SK-N-SH treated with all-trans-retinoic acid at 6 μM for 48 hours (cell line): Measurements from ENCODE around the gene PINK1.

Experiments used
- ATAC-seq: fragments of 200-7000 bp; cut with Tn5 transposase; 3 replicates; pipeline ENCODE4 v1.9.1; 2020; ENCODE audit warnings: mild to moderate bottlenecking, moderate library complexity
- ARNTL ChIP-seq: fragments of 450-650 bp; formaldehyde crosslinking; IDR thresholded peaks from 2 replicates; pipeline ENCODE4 v1.5.0; 2020; ENCODE audit warnings: low read depth, mild to moderate bottlenecking, moderate library complexity, borderline replicate concordance
- BACH2 ChIP-seq: fragments of 250-450 bp; sonication (Bioruptor Pico); IDR thresholded peaks from 2 replicates; pipeline ENCODE4 v1.9.0; 2021; ENCODE audit warnings: mild to moderate bottlenecking, borderline replicate concordance
- CSDC2 ChIP-seq: fragments of 250-450 bp; sonication (Bioruptor Pico); IDR thresholded peaks from 2 replicates; pipeline ENCODE4 v1.5.0; 2020; ENCODE audit warnings: mild to moderate bottlenecking, moderate library complexity
- CSRNP3 ChIP-seq: fragments of 250-450 bp; sonication (Bioruptor Pico); IDR thresholded peaks from 2 replicates; pipeline ENCODE4 v1.5.1; 2021; ENCODE audit warnings: mild to moderate bottlenecking, moderate library complexity
- ESRRG ChIP-seq: fragments of 250-450 bp; sonication (Bioruptor Pico); IDR thresholded peaks from 2 replicates; pipeline ENCODE4 v1.6.1; 2021; ENCODE audit warnings: mild to moderate bottlenecking
- GLIS3 ChIP-seq: fragments of 250-450 bp; sonication (Bioruptor Pico); IDR thresholded peaks from 2 replicates; pipeline ENCODE4 v1.5.0; 2020; ENCODE audit warnings: mild to moderate bottlenecking, moderate library complexity
- ISL1 ChIP-seq: fragments of 250-450 bp; sonication (Bioruptor Pico); IDR thresholded peaks from 2 replicates; pipeline ENCODE4 v2.1.2; 2022; ENCODE audit warnings: mild to moderate bottlenecking, moderate library complexity
- OSR1 ChIP-seq: fragments of 250-450 bp; sonication (Bioruptor Pico); IDR thresholded peaks from 2 replicates; pipeline ENCODE4 v1.8.0; 2022; ENCODE audit warnings: moderate library complexity, mild to moderate bottlenecking, inconsistent platforms
- PATZ1 ChIP-seq: fragments of 250-450 bp; sonication (Bioruptor Pico); IDR thresholded peaks from 2 replicates; pipeline ENCODE4 v1.8.0; 2020; ENCODE audit warnings: mild to moderate bottlenecking, moderate library complexity, borderline replicate concordance
- POU6F1 ChIP-seq: fragments of 250-450 bp; sonication (Bioruptor Pico); IDR thresholded peaks from 2 replicates; pipeline ENCODE4 v1.8.0; 2021; ENCODE audit warnings: low read depth, mild to moderate bottlenecking, moderate library complexity, borderline replicate concordance
- PPARA ChIP-seq: fragments of 250-450 bp; sonication (Bioruptor Pico); IDR thresholded peaks from 2 replicates; pipeline ENCODE4 v1.5.0; 2020; ENCODE audit warnings: mild to moderate bottlenecking, borderline replicate concordance
- RARB ChIP-seq: fragments of 250-450 bp; sonication (Bioruptor Pico); IDR thresholded peaks from 2 replicates; pipeline ENCODE4 v1.8.0; 2021; ENCODE audit warnings: mild to moderate bottlenecking, moderate library complexity
- SNAI2 ChIP-seq: fragments of 250-450 bp; sonication (Bioruptor Pico); IDR thresholded peaks from 2 replicates; pipeline ENCODE4 v1.5.0; 2020; ENCODE audit warnings: mild to moderate bottlenecking, moderate library complexity
- TCF4 ChIP-seq: fragments of 250-450 bp; sonication (Bioruptor Pico); IDR thresholded peaks from 2 replicates; pipeline ENCODE4 v1.8.0; 2021; ENCODE audit warnings: mild to moderate bottlenecking, moderate library complexity, borderline replicate concordance
- TOX ChIP-seq: fragments of 250-450 bp; sonication (Bioruptor Pico); IDR thresholded peaks from 2 replicates; pipeline ENCODE4 v1.8.0; 2021; ENCODE audit warnings: mild to moderate bottlenecking, moderate library complexity, borderline replicate concordance
- TSHZ2 ChIP-seq: fragments of 250-450 bp; sonication (Bioruptor Pico); IDR thresholded peaks from 2 replicates; pipeline ENCODE4 v1.5.0; 2020; ENCODE audit warnings: mild to moderate bottlenecking, moderate library complexity
- ZC3H10 ChIP-seq: fragments of 250-450 bp; sonication (Bioruptor Pico); IDR thresholded peaks from 2 replicates; pipeline ENCODE4 v1.5.1; 2021; ENCODE audit warnings: mild to moderate bottlenecking, moderate library complexity
- ZFP30 ChIP-seq: fragments of 450-650 bp; formaldehyde crosslinking; IDR thresholded peaks from 2 replicates; pipeline ENCODE4 v1.5.0; 2022; ENCODE audit warnings: mild to moderate bottlenecking, moderate library complexity
- ZNF565 ChIP-seq: fragments of 450-650 bp; formaldehyde crosslinking; conservative IDR thresholded peaks from 2 replicates; pipeline ENCODE4 v1.5.0; 2020; ENCODE audit warnings: low read depth, mild to moderate bottlenecking, moderate library complexity
- ZNF70 ChIP-seq: fragments of 450-650 bp; formaldehyde crosslinking; IDR thresholded peaks from 2 replicates; pipeline ENCODE4 v1.5.0; 2020; ENCODE audit warnings: mild to moderate bottlenecking, moderate library complexity
- ZNF8 ChIP-seq: fragments of 450-650 bp; formaldehyde crosslinking; IDR thresholded peaks from 2 replicates; pipeline ENCODE4 v1.5.0; 2020; ENCODE audit warnings: mild to moderate bottlenecking, moderate library complexity

Gene PINK1

GRCh38 chr1:20680269-20680668, 47.0 kb downstream of the PINK1 start:
- no peak for ATAC-seq

GRCh38 chr1:20681999-20682398, 48.7 kb downstream of the PINK1 start:
- no peak for ATAC-seq
- no peak for TF ChIP-seq ZNF70 (CRISPR knock-in tag)
- TF ChIP-seq CSRNP3 (CRISPR knock-in tag) = no peak
- TF ChIP-seq TCF4 (CRISPR knock-in tag) = no peak
- TF ChIP-seq RARB (CRISPR knock-in tag) = no peak
- TF ChIP-seq SNAI2 (CRISPR knock-in tag) = no peak
- no peak for TF ChIP-seq BACH2 (CRISPR knock-in tag)
- no peak for TF ChIP-seq ESRRG
- no peak for TF ChIP-seq GLIS3 (CRISPR knock-in tag)
- TF ChIP-seq ZFP30 (CRISPR knock-in tag) = no peak
- TF ChIP-seq OSR1 (CRISPR knock-in tag) = no peak
- TF ChIP-seq ARNTL (CRISPR knock-in tag) = no peak
- TF ChIP-seq TSHZ2 = no peak

More at GRCh38 chr1:20680269-20680668, 47.0 kb downstream of the PINK1 start:
- TF ChIP-seq TCF4 (CRISPR knock-in tag) (no peak), OSR1 (CRISPR knock-in tag) (no peak), ARNTL (CRISPR knock-in tag) (no peak), RARB (CRISPR knock-in tag) (no peak), PATZ1 (CRISPR knock-in tag) (no peak), ISL1 (CRISPR knock-in tag) (no peak), ZNF565 (CRISPR knock-in tag) (no peak), CSRNP3 (CRISPR knock-in tag) (no peak), BACH2 (CRISPR knock-in tag) (no peak), ZNF70 (CRISPR knock-in tag) (no peak), ZFP30 (CRISPR knock-in tag) (no peak), TOX (CRISPR knock-in tag) (no peak), TSHZ2 (no peak), CSDC2 (no peak), PPARA (CRISPR knock-in tag) (no peak)

GRCh38 chr1:20682571-20683236, 49.4 kb downstream of the PINK1 start:
- ATAC-seq = no peak
- no peak for TF ChIP-seq OSR1 (CRISPR knock-in tag)
- TF ChIP-seq CSDC2 = no peak
- TF ChIP-seq TOX (CRISPR knock-in tag) = no peak
- no peak for TF ChIP-seq RARB (CRISPR knock-in tag)
- no peak for TF ChIP-seq ISL1 (CRISPR knock-in tag)
- no peak for TF ChIP-seq POU6F1 (CRISPR knock-in tag)
- no peak for TF ChIP-seq ZC3H10
- no peak for TF ChIP-seq BACH2 (CRISPR knock-in tag)
- TF ChIP-seq CSRNP3 (CRISPR knock-in tag) = no peak
- no peak for TF ChIP-seq PPARA (CRISPR knock-in tag)
- no peak for TF ChIP-seq ZNF8 (CRISPR knock-in tag)
